ENCODE results near the gene ACER2. TPM values are rescaled to one million over a fixed set of nuclear protein-coding genes. Genes with fewer than 3 reads are reported as not detected.

The ACER2 gene
- total and polyA plus RNA-seq, 10 of the 15 experiments (the other 5 are each of a cell fraction or from before 2014, with no cell fraction given), result 0.07 to 3.1 (median 2.2) TPM

DNA sequence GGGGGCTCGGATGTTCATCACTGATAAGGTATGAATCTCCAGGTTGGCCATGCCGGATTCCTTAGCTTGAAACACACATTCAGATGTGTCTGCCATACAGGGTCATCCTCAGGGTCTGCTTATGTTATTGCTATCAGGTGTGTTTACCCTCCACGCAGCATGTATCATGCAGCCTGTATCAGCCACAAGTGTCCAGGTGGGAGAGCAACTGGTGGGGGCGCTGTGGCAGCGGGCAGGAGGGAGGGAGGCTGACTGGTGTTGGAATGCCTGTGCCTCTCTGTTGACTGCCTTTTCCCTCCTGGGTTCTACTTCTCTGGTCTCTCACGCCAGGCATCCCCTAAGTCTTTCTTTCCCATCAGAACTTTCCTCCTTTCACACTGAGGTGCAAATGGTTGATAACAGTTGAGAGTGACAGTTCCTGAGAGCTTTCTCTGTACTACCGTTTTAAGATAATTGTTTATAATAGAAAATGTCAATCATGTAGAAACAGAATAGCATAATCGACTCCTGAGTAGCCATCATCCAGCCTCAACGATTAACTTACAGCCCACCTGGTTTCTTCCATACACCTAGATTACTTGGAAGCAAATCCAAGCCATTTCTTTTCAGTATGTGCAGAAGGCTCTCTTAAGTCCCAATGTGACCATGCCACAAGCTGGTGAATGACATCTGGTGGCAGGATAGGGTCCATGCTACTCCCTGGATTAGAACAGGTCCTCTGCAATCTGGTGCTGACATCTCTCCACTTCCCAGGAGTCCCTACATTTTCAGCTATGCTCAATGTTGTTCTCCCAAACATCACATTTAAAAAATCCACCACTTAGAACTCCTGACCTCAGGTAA lies 86.6 kb downstream of the ACER2 start:
- H3K27me3 ChIP-seq (replicated peaks in 1 of 2; ENCODE audit: control insufficient read depth in 2 of 2, insufficient read depth in 2 of 2, low read length in 1 of 2), result no peaks in the 10 kb centered on the region
- H3K27ac ChIP-seq (ENCODE audit: control insufficient read depth, insufficient read depth), result no peak overlapping the region
- H3K4me2 ChIP-seq (ENCODE audit: control insufficient read depth, insufficient read depth), result no peak overlapping the region
- in situ Hi-C loops (cut with MboI) (no loop called here), intact Hi-C loops (cut with micrococcal nuclease; ENCODE audit: unreplicated experiment) (loop anchor here (10.0 kb wide), 2 partner anchors 249 to 289 kb away; partner anchors contain the start of gene SLC24A2)
- H3K36me3 ChIP-seq (ENCODE audit: control insufficient read depth in 2 of 2, insufficient read depth in 2 of 2, low read length in 1 of 2), result no peaks in the 10 kb centered on the region
- ATAC-seq, result no peak
- no peak overlapping the region for H2AFZ ChIP-seq (ENCODE audit: control insufficient read depth, low read depth, low read length)
- H3K9me3 ChIP-seq (replicated peaks; ENCODE audit: control insufficient read depth, insufficient read depth, low read length), result no peaks in the 10 kb centered on the region
- WGBS (ENCODE audit: insufficient coverage, insufficient replicate concordance, low lambda C conversion rate, missing lambda C conversion rate), result 36% methylated on average over 9 of the region's 9 CpGs
- POLR2A ChIA-PET, result no interaction called here
- RAD21 ChIA-PET (ENCODE audit: unreplicated experiment), result no interaction called here
- H4K20me1 ChIP-seq (ENCODE audit: control insufficient read depth, insufficient read depth), result no peaks in the 10 kb centered on the region
- no peak overlapping the region for H3K9ac ChIP-seq (ENCODE audit: control insufficient read depth, insufficient read depth, low read length)
- H3K4me3 ChIP-seq, result no peak overlapping the region
- FAIRE-seq, result no peak
- no TSS peak for BruUV-seq (replicated peaks)
- no peak for DNase-seq (ENCODE audit: low read depth, low spot score)
- SMC1A ChIA-PET (ENCODE audit: uncharacterized antibody, unreplicated experiment), result no interaction called here
- no peaks in the 10 kb centered on the region for H3K4me1 ChIP-seq (ENCODE audit: control insufficient read depth, insufficient read depth, low read length)
- CTCF ChIA-PET, result interaction anchor here (0.8 kb wide), 1 partner anchor 10 kb away, joined by 3 read pairs; no protein-coding TSS in a partner anchor
- no peaks in the 10 kb centered on the region for H3K79me2 ChIP-seq (ENCODE audit: control insufficient read depth, insufficient read depth, low read length)
- TF ChIP-seq STAT1 (conservative IDR thresholded peaks at IDR 0.05) (no peak), CREB1 (IDR thresholded peaks at IDR 0.05; ENCODE audit: low read depth) (no peak), SMAD1 (IDR thresholded peaks at IDR 0.05; ENCODE audit: low read depth, partially characterized antibody) (no peak), CREM (IDR thresholded peaks at IDR 0.05; ENCODE audit: low read depth) (no peak), WRNIP1 (IDR thresholded peaks at IDR 0.05; ENCODE audit: borderline replicate concordance, low read depth, low read length) (no peak), BACH1 (IDR thresholded peaks at IDR 0.05; ENCODE audit: borderline replicate concordance) (no peak), HDAC6 (IDR thresholded peaks at IDR 0.05; ENCODE audit: unreplicated experiment) (no peak)
- TF ChIP-seq, protein P1, sequence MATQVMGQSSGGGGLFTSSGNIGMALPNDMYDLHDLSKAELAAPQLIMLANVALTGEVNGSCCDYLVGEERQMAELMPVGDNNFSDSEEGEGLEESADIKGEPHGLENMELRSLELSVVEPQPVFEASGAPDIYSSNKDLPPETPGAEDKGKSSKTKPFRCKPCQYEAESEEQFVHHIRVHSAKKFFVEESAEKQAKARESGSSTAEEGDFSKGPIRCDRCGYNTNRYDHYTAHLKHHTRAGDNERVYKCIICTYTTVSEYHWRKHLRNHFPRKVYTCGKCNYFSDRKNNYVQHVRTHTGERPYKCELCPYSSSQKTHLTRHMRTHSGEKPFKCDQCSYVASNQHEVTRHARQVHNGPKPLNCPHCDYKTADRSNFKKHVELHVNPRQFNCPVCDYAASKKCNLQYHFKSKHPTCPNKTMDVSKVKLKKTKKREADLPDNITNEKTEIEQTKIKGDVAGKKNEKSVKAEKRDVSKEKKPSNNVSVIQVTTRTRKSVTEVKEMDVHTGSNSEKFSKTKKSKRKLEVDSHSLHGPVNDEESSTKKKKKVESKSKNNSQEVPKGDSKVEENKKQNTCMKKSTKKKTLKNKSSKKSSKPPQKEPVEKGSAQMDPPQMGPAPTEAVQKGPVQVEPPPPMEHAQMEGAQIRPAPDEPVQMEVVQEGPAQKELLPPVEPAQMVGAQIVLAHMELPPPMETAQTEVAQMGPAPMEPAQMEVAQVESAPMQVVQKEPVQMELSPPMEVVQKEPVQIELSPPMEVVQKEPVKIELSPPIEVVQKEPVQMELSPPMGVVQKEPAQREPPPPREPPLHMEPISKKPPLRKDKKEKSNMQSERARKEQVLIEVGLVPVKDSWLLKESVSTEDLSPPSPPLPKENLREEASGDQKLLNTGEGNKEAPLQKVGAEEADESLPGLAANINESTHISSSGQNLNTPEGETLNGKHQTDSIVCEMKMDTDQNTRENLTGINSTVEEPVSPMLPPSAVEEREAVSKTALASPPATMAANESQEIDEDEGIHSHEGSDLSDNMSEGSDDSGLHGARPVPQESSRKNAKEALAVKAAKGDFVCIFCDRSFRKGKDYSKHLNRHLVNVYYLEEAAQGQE (IDR thresholded peaks at IDR 0.05; ENCODE audit: low read depth, low read length), result no peak
- TF ChIP-seq, protein P2, sequence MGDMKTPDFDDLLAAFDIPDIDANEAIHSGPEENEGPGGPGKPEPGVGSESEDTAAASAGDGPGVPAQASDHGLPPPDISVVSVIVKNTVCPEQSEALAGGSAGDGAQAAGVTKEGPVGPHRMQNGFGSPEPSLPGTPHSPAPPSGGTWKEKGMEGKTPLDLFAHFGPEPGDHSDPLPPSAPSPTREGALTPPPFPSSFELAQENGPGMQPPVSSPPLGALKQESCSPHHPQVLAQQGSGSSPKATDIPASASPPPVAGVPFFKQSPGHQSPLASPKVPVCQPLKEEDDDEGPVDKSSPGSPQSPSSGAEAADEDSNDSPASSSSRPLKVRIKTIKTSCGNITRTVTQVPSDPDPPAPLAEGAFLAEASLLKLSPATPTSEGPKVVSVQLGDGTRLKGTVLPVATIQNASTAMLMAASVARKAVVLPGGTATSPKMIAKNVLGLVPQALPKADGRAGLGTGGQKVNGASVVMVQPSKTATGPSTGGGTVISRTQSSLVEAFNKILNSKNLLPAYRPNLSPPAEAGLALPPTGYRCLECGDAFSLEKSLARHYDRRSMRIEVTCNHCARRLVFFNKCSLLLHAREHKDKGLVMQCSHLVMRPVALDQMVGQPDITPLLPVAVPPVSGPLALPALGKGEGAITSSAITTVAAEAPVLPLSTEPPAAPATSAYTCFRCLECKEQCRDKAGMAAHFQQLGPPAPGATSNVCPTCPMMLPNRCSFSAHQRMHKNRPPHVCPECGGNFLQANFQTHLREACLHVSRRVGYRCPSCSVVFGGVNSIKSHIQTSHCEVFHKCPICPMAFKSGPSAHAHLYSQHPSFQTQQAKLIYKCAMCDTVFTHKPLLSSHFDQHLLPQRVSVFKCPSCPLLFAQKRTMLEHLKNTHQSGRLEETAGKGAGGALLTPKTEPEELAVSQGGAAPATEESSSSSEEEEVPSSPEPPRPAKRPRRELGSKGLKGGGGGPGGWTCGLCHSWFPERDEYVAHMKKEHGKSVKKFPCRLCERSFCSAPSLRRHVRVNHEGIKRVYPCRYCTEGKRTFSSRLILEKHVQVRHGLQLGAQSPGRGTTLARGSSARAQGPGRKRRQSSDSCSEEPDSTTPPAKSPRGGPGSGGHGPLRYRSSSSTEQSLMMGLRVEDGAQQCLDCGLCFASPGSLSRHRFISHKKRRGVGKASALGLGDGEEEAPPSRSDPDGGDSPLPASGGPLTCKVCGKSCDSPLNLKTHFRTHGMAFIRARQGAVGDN (IDR thresholded peaks at IDR 0.05), result no peak
- TF ChIP-seq, protein P3, sequence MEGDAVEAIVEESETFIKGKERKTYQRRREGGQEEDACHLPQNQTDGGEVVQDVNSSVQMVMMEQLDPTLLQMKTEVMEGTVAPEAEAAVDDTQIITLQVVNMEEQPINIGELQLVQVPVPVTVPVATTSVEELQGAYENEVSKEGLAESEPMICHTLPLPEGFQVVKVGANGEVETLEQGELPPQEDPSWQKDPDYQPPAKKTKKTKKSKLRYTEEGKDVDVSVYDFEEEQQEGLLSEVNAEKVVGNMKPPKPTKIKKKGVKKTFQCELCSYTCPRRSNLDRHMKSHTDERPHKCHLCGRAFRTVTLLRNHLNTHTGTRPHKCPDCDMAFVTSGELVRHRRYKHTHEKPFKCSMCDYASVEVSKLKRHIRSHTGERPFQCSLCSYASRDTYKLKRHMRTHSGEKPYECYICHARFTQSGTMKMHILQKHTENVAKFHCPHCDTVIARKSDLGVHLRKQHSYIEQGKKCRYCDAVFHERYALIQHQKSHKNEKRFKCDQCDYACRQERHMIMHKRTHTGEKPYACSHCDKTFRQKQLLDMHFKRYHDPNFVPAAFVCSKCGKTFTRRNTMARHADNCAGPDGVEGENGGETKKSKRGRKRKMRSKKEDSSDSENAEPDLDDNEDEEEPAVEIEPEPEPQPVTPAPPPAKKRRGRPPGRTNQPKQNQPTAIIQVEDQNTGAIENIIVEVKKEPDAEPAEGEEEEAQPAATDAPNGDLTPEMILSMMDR (IDR thresholded peaks at IDR 0.05 in 2 of 3, conservative IDR thresholded peaks at IDR 0.05 in 1 of 3; ENCODE audit: control insufficient read depth in 2 of 3, extremely low read depth in 1 of 3, insufficient read depth in 1 of 3, low read depth in 3 of 3, low read length in 3 of 3), result no peak
- TF ChIP-seq, protein P4, sequence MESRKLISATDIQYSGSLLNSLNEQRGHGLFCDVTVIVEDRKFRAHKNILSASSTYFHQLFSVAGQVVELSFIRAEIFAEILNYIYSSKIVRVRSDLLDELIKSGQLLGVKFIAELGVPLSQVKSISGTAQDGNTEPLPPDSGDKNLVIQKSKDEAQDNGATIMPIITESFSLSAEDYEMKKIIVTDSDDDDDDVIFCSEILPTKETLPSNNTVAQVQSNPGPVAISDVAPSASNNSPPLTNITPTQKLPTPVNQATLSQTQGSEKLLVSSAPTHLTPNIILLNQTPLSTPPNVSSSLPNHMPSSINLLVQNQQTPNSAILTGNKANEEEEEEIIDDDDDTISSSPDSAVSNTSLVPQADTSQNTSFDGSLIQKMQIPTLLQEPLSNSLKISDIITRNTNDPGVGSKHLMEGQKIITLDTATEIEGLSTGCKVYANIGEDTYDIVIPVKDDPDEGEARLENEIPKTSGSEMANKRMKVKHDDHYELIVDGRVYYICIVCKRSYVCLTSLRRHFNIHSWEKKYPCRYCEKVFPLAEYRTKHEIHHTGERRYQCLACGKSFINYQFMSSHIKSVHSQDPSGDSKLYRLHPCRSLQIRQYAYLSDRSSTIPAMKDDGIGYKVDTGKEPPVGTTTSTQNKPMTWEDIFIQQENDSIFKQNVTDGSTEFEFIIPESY (IDR thresholded peaks at IDR 0.05), result no peak

Data from GM12878 (cell line).